Activated T-helper 1 cell treated with anti-CD3 and anti-CD28 coated beads, Interleukin-12 subunit alpha, Interleukin-12 subunit beta, Interleukin-2, Interleukin-4 antibody, amounts not matched to agents 30 ng/mL and 10 ng/mL and 1 ng/mL, durations not matched to agents 14 hours and 24 hours and 36 hours (primary cell): ENCODE results near the gene TMED4. TPM values are rescaled to one million over a fixed set of nuclear protein-coding genes. Genes with fewer than 3 reads are reported as not detected.
"Not testable (repeated sequence)": the region's sequence is repeated elsewhere in the genome, so short reads cannot be mapped to it uniquely, and the experiment has no call there.

ENCODE experiments used
- DNase-seq: peaks from one replicate; pipeline ENCODE4 v3.0.0; 2021; ENCODE audit warnings: low spot score
- H3K27ac Mint-ChIP-seq: one replicate; pipeline ENCODE4 v1.8.0; 2021; ENCODE audit warnings: mild to moderate bottlenecking, mixed read lengths
- H3K27me3 Mint-ChIP-seq: one replicate; pipeline ENCODE4 v1.8.0; 2022; ENCODE audit warnings: mild to moderate bottlenecking, moderate library complexity, mixed read lengths; ENCODE audit not compliant: insufficient read depth
- H3K36me3 Mint-ChIP-seq: one replicate; pipeline ENCODE4 v1.8.0; 2021; ENCODE audit warnings: low read depth, mixed read lengths
- H3K4me1 Mint-ChIP-seq: one replicate; pipeline ENCODE4 v1.8.0; 2021; ENCODE audit warnings: low read depth, mixed read lengths
- H3K4me3 Mint-ChIP-seq: one replicate; pipeline ENCODE4 v1.8.0; 2021; ENCODE audit warnings: mild to moderate bottlenecking, moderate library complexity, mixed read lengths
- H3K9me3 Mint-ChIP-seq: one replicate; pipeline ENCODE4 v1.8.0; 2021; ENCODE audit warnings: mixed read lengths
- intact Hi-C: fragments of 100-400 bp; cut with micrococcal nuclease; formaldehyde crosslinking; loops from one replicate; pipeline ENCODE4 v1.15.1; 2024
- total RNA-seq: library from RNA; stranded (reverse); gene quantifications from 2 replicates; pipeline ENCODE4 v1.2.3, GENCODE V29; 2022

Gene TMED4
- total RNA-seq, 1 donor from 2014 or later = 79.6 TPM

GRCh38 chr7:44573464-44574286, 8.4 kb downstream of the TMED4 start, which contains the start of gene DDX56:
DDX56 (minus strand) TSS chr7:44573908; CDS start chr7:44573895, 13 bp downstream.
- Mint-ChIP-seq H3K9me3 (no peaks in the 10 kb centered on the region), H3K36me3 (peaks cover 57% of the 10 kb centered on the region), H3K4me1 (peaks cover 32% of the 10 kb centered on the region), H3K27me3 (no peaks in the 10 kb centered on the region), H3K27ac (peak within 1 kb of the TSS; percentile 95), H3K4me3 (peak within 1 kb of the TSS; percentile 88)
- intact Hi-C loops = loop anchor here (1.0 to 2.0 kb wide), 7 partner anchors 9 to 491 kb away; partner anchors contain the start of genes H2AZ2, NUDCD3, OGDH and POLM
- DNase-seq = peak; percentile 93

DNA sequence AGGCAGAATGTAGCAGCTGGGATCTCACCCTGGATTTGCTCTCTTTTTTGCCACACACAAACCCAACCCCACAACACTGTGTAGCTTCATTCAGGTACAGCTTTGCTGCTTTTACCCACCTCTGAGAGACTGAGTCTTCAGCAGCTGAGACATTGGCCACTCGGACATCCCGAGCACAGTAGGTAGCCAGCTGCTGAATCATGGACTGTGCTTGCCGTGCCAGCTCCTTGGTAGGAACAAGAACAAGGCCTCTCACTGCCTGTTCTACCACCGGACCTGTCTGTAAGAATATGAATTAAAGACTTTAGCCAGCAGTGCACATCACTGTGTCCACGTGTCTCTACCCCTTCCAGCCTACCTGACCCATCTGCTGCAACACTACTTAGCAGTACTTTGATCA, 9.3 kb downstream of the TMED4 start:
- intact Hi-C loops = loop anchor here (1.0 kb wide), 1 partner anchor 276 kb away; the partner anchor contains the start of gene H2AZ2
- Mint-ChIP-seq H3K4me3 (peak overlapping the region; percentile 88), H3K27ac (peak overlapping the region; percentile 95), H3K4me1 (peaks cover 32% of the 10 kb centered on the region), H3K9me3 (no peaks in the 10 kb centered on the region), H3K27me3 (no peaks in the 10 kb centered on the region), H3K36me3 (peaks cover 65% of the 10 kb centered on the region)
- DNase-seq = no peak

- H3K4me3 Mint-ChIP-seq = no peak overlapping the region
- peaks cover 74% of the 10 kb centered on the region for H3K36me3 Mint-ChIP-seq
- no peak overlapping the region for H3K27ac Mint-ChIP-seq
- DNase-seq = no peak
- no peaks in the 10 kb centered on the region for H3K9me3 Mint-ChIP-seq
- intact Hi-C loops = loop anchor here (5.0 kb wide), 1 partner anchor 548 kb away; no protein-coding TSS in a partner anchor
- peaks cover 21% of the 10 kb centered on the region for H3K4me1 Mint-ChIP-seq
- no peaks in the 10 kb centered on the region for H3K27me3 Mint-ChIP-seq
Measured at GRCh38 chr7:44569959-44570358, 12.1 kb downstream of the TMED4 start.

- Mint-ChIP-seq H3K4me1 (peaks cover 11% of the 10 kb centered on the region), H3K4me3 (no peak overlapping the region), H3K9me3 (no peaks in the 10 kb centered on the region), H3K36me3 (peaks cover 80% of the 10 kb centered on the region), H3K27me3 (no peaks in the 10 kb centered on the region), H3K27ac (no peak overlapping the region)
- intact Hi-C loops = loop anchor here (5.0 kb wide), 1 partner anchor 547 kb away; no protein-coding TSS in a partner anchor
- no peak for DNase-seq
Measured at GRCh38 chr7:44568771-44569560, 13.1 kb downstream of the TMED4 start.

- no peaks in the 10 kb centered on the region for H3K9me3 Mint-ChIP-seq
- H3K27ac Mint-ChIP-seq = no peak overlapping the region
- no peaks in the 10 kb centered on the region for H3K27me3 Mint-ChIP-seq
- peaks cover 8% of the 10 kb centered on the region for H3K4me1 Mint-ChIP-seq
- H3K36me3 Mint-ChIP-seq = peaks cover 79% of the 10 kb centered on the region
- H3K4me3 Mint-ChIP-seq = no peak overlapping the region
- intact Hi-C loops = loop anchor here (5.0 kb wide), 1 partner anchor 546 kb away; no protein-coding TSS in a partner anchor
- no peak for DNase-seq
Measured at GRCh38 chr7:44567884-44568283, 14.1 kb downstream of the TMED4 start.

GRCh38 chr7:44566680-44567079, 15.4 kb downstream of the TMED4 start:
- H3K36me3 Mint-ChIP-seq = peaks cover 67% of the 10 kb centered on the region
- H3K4me1 Mint-ChIP-seq = no peaks in the 10 kb centered on the region
- intact Hi-C loops = loop anchor here (5.0 kb wide), 1 partner anchor 544 kb away; no protein-coding TSS in a partner anchor
- no peak overlapping the region for H3K4me3 Mint-ChIP-seq
- no peak for DNase-seq
- H3K27me3 Mint-ChIP-seq = no peaks in the 10 kb centered on the region
- H3K27ac Mint-ChIP-seq = no peak overlapping the region
- H3K9me3 Mint-ChIP-seq = no peaks in the 10 kb centered on the region

DNA sequence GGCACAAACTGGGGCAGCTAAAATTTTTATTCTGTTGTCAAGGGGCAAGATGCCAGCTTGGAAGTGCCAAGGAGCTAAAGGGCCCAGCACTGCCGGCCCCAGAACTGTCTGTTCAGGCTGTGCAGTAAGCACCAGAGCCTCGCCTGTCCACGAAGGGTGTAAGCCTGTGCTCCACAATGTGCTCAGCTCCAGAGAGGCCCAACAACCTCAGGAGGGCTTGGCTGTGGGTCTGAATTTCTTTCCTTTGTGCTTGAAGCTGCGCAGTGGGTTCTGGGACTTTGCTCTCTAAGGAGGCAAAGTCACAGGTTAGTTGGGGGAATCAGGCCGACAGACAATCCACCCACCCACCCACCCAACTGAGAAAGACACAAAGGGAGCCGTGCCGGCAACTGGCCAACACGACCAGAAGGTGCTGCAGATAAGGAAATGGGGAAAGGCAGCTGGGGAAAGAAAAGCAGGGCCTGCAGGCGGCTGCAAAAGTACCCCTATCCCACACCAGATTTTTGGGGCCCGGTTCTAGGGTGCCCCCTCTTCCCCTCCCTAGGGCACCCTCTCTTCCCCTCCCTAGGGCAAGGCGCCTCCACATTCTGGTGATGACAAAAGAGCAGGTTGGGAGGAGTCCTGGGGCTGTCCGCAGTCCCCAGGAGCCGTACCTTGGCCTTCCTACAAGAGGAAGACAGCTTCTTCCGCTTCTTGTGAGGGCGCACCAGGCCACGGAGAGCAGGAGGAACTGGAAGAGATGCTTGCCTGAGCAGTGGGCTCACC, 16.1 kb downstream of the TMED4 start:
- intact Hi-C loops = loop anchor here (1.0 to 5.0 kb wide), 2 partner anchors 325 to 544 kb away; no protein-coding TSS in a partner anchor
- Mint-ChIP-seq H3K27me3 (no peaks in the 10 kb centered on the region), H3K4me1 (no peaks in the 10 kb centered on the region), H3K4me3 (no peak overlapping the region), H3K36me3 (peaks cover 60% of the 10 kb centered on the region), H3K9me3 (no peaks in the 10 kb centered on the region), H3K27ac (no peak overlapping the region)
- DNase-seq = no peak

DNA sequence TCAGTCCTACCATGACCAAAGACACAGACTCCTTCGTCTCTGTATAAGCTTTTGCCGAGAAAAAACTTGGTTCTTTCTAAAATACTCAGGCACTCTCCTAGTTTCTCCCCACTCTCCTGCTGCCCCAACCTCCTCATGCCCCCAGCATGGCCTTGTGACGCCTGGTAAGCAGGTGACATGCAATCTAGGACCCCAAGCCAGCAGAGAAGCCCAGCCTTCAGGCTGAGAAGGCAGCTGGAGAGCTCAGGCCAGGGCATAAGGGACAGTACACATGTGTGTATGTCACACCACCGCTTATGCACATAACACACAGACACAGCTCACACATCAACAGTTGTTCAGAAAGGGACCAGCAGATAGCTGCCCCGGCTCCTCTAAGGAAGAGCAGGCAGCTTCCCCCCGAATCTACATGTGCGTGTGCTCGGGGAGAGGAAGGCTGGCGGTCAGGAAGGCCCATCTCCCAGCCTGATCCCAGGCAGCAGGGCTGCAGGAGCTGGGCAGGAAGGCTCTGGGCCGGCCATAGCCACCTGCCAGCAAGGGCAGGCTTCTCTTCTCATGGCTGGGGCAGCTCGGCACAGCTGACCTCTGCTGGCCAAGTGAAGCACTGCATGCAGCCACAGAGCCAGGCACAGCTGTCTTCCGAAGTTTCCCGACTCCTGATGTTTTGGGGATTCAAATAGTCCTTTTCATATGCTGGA, 16.8 kb downstream of the TMED4 start:
- no peak overlapping the region for H3K27ac Mint-ChIP-seq
- H3K27me3 Mint-ChIP-seq = no peaks in the 10 kb centered on the region
- no peaks in the 10 kb centered on the region for H3K4me1 Mint-ChIP-seq
- intact Hi-C loops = loop anchor here (1.0 to 5.0 kb wide), 2 partner anchors 324 to 543 kb away; no protein-coding TSS in a partner anchor
- no peak overlapping the region for H3K4me3 Mint-ChIP-seq
- peaks cover 55% of the 10 kb centered on the region for H3K36me3 Mint-ChIP-seq
- H3K9me3 Mint-ChIP-seq = no peaks in the 10 kb centered on the region
- peak; percentile 45 for DNase-seq

DNA sequence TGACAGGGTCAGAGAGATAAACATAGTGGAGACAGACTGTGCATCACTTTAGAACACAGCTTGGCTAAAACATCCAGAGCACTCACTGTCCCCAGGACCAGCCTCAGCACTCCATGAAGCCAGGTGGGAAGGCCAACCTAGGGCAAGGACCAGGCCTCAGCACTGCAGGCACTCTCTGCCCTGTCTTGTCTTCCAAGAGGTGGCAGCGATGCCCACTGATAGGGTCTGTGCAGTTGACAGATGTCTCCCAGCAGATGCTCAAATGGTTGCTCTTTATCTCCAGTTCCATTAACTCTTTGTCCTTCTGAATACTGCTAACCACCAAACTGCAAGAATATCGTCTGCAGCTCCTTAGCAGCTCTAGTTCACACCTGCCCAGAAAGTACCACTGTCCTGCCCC, 17.4 kb downstream of the TMED4 start:
- Mint-ChIP-seq H3K27ac (no peak overlapping the region), H3K4me3 (no peak overlapping the region), H3K4me1 (no peaks in the 10 kb centered on the region), H3K27me3 (no peaks in the 10 kb centered on the region), H3K9me3 (no peaks in the 10 kb centered on the region), H3K36me3 (peaks cover 51% of the 10 kb centered on the region)
- DNase-seq = no peak
- intact Hi-C loops = loop anchor here (1.0 to 5.0 kb wide), 2 partner anchors 323 to 542 kb away; no protein-coding TSS in a partner anchor

GRCh38 chr7:44563171-44563679, 18.8 kb downstream of the TMED4 start:
- Mint-ChIP-seq H3K27ac (no peak overlapping the region), H3K27me3 (no peaks in the 10 kb centered on the region), H3K9me3 (no peaks in the 10 kb centered on the region), H3K36me3 (peaks cover 39% of the 10 kb centered on the region), H3K4me1 (no peaks in the 10 kb centered on the region), H3K4me3 (no peak overlapping the region)
- intact Hi-C loops = no loop called here
- DNase-seq = no peak

GRCh38 chr7:44562622-44562962, 19.4 kb downstream of the TMED4 start:
- intact Hi-C loops, H3K4me3 Mint-ChIP-seq, H3K4me1 Mint-ChIP-seq, DNase-seq, H3K27me3 Mint-ChIP-seq, H3K9me3 Mint-ChIP-seq, H3K27ac Mint-ChIP-seq: not testable (repeated sequence)
- H3K36me3 Mint-ChIP-seq = peaks cover 34% of the 10 kb centered on the region
